Ammon's horn (tissue), 1 donor: ENCODE results near the gene TTLL5.

Experiments
- DNase-seq: peaks from one replicate; pipeline ENCODE4 v3.0.0-alpha.2; 2016; ENCODE audit warnings: low spot score

The TTLL5 gene

DNA sequence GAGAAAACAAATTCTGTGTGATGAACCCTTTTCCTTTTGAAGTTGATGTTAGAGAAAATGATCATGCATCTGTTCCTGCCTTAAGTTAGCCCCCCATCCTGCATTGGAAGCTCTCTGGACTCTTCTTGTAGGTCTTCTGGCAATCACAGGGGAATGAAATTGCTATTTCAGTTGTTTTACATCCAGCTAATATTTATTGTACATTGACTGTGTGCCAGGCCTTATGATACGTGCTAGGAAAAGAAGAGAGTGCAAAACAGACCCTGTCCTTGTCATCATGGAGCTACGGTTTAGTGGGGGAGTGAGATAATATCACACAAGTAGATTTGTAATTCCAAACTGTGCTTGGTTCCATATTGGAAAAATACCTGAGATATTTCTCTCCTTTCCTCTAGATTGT is 202.2 kb downstream of the TTLL5 start:
- DNase-seq: no peak

DNA sequence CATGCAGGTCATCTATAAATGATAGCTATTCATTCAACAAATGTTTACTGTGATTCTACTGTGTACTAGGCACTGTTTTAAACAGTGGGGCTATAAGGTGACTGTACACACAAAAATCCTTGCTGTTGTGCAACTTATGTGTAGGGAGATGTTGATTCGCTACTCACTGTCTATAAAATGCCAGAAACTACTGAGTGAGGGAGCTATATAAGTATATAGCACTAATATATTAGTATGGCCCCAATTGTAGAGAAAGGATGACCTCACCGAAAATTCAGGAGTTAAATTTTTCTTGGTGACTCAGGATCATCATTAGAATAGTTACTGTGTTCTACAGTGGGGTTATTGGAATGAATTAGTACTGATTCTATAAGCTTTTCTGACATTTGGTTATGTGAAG is 203.3 kb downstream of the TTLL5 start:
- no peak for DNase-seq

DNA sequence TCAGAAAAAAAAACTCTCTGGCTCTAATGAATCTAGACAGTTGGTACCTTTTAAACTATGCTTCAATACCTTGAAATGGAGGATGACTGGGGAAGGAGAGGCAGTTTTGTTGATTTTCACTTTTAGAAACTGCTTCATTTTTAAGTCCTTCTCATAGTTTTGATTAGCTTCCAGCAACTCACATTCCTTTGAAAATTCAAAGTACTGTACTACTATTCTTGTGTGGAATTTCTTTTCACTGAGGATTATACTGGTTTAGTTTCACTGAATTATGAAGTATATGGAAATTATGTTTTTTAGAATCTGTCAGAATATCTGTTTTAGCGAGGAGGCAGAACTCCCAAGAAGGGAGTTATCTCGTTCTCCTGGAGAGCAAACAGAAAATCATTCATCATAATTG is 204.5 kb downstream of the TTLL5 start:
- no peak for DNase-seq

DNA sequence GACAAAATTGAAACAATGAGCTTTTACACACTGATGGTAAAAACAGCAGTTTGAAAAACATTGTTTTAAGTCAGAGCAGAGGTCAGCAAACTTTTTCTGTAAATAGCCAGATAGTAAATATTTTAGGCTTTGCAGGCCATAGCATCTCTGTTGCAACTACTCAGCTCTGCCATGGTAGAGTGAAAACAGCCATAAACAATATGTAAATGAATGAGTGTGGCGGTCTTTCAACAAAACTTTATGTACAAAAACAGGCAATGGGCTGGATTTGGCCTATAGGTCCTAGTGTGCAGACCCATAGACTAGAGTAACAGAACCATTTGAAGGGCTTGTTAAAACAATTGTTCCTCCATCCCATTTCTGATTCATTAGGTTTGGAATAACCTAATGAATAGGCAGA is 205.9 kb downstream of the TTLL5 start:
- DNase-seq: no peak

DNA sequence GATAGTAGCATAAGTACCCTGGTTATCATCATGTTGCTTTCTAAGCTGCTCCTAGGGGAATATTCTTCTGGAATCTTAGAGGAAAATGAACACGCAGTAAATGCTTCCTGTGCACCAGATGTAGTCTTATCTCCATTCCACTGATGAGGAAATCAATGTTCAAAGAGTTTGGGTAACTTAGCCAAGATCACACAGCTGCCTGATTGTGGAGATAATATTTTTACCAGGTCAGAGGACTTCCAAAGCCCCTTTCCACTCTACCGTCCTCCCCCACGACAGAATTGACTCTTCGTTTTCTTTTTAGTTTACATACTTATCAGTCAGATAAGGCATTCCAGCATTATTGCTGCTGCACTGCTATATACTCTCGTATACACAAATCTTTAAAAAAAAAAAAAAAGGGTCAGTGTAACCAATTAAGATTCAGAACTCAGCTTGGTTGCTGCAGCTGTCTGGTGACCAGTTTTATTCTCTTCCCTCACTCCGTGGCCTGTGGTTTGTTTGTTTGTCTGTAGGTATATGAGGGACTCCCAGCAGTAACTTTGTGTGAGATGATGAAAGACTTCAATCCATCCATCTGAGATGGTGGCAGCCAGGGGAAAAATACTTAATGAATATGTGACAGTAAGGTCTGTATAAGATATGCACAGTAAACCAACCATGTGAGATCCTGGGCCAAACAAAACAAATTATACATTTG is 210.3 kb downstream of the TTLL5 start:
- no peak for DNase-seq

DNA sequence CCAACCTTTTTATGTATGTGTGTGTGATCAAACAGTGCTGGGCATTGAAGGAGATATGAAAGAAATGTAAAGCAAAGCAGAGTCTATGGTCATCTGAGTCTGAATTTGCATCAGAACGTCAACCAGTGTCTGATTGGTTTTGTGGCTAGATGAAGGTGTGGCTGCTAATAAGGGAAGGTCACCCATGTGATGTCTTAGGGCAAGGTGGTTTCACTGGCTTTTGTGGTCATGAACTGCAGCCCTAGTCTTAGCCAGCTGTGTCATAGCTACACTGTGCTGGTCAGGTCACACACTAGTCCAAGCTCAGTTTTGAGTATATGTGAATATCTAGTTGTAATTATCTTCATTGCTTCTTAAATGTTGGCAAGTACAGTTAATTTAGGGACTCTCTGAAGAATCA is 214.9 kb downstream of the TTLL5 start:
- DNase-seq: no peak

DNA sequence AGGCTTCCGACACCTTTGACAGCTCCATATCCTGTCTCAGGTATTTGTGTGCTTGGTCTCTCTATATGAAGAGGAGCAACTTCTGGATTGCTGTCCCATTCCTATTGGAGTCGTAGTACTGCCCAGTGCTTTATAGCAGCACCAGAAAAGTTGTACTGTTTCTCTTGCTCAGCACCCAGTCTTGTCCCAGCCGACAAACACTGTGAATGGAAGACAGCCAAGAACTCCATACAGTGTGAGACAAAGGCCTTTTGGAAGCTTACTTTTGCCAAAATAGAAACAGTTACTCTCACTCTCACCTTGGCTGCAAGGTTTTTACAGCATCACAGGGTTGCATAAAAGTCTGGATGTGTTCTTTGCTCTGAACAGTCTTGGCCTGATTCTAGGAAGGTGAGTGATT is 215.5 kb downstream of the TTLL5 start:
- peak; percentile 67 for DNase-seq

DNA sequence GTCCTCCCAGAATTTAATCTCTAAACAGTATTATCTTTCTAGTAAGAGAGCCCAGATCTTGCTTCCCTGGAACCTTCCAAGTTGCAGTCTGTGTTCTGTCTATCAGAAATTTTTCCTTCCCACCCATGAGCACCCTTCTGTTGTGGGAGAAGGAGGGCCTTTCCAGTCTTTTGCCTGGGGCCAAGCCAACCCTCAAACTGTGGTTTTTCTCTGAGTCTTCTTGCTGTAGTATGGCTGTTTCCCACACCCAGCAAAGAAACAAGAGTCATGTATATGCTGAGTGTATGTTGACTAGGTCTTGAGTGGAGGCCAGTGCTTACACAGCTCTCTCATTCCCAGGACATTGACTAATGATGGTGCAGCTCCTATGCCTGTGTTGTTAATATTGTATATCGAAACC is 216.2 kb downstream of the TTLL5 start:
- no peak for DNase-seq

DNA sequence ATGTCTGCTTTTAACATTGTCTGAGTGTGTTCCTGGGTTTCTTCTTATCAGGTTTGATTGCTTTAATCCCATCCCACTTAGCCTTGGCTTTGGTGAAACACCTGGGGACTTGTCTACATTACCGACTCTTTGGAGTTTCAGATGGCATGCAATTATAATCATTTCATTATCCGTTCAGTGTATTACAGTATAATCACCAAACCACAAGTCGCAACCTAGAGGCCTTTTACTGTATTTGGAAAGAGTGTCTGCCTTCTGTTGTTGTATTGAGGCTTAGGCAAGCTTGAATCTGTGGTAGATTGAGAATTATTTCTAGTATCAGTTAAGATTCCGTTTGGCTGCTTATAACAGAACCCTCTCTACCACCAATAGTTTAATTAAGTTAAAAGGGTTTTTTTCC is 216.8 kb downstream of the TTLL5 start:
- no peak for DNase-seq

DNA sequence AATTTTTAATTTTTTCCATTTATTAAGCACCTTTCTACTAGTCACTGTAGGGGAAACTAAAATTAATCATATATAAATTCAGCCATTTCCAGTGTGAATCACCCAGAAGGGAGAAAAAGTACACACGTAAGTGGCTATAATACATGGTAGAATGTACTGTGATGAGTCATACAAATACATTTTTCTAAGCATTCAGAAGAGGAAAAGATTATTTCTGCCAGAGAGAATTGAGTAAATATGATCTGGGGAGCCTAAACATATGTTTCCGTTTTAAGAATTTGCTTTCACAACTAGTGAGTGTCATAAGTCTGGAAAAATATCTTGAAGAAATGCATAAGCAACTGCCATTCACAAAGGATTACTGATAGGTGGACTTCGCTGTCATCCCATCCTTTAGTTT is 218.0 kb downstream of the TTLL5 start:
- DNase-seq: no peak

DNA sequence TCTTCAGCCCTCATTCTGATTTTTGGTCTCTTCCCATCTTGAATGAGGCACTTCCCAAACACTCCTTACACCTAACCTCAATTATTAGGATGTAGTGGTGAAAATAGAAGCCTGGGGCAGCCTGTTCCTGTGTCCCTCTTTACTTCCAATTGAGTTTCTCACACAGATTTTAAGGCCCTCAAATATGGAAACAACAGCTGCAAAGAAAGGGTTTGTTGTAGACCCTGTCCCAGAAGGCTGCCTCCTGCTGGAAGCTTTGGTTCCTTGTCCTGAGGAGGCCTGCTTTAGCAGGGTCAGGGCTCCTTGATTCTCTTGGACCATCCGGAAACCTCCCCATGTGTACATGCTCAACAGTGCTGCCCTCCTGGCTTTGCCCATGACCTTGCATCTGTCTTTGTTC is 219.5 kb downstream of the TTLL5 start:
- no peak for DNase-seq

DNA sequence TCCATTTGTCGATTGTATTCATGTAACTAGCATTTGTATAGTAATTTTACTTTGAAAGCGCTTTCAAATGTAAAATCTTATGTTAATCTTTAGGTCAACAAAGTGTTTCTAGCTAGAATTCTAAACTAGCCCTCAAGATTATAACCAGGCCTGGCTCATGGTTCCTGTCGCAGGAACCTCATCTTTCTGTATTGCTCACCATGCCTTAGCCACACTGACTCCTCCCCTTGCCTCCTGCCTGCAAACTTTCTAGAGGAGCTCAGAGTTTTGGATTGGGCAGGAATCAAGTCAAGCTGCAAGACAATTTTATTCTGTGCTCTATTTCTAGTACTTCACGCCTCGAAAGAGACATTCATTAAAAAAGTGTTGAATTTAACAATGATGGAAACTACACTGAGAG is 220.9 kb downstream of the TTLL5 start:
- DNase-seq: no peak

DNA sequence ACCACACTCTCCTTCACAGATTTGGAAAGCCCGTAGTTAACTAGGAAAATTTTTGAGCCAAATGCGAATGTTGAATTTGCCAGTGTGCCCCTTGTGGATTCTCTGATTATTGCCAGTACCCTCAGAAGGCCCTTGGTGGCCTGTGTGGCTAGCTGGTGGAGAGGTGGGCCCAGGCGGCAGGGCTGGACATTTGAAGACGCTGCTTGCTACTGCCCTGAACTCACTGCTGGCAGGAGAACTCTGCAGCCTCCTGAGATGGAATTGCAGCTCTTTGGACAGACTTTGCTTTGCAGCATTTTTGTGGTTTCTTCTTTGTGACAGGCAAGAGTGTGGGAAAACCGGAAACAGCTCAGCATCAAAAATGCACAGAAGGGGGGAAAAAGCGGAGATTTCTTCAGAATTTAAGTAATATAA is 223.2 kb downstream of the TTLL5 start:
- no peak for DNase-seq

DNA sequence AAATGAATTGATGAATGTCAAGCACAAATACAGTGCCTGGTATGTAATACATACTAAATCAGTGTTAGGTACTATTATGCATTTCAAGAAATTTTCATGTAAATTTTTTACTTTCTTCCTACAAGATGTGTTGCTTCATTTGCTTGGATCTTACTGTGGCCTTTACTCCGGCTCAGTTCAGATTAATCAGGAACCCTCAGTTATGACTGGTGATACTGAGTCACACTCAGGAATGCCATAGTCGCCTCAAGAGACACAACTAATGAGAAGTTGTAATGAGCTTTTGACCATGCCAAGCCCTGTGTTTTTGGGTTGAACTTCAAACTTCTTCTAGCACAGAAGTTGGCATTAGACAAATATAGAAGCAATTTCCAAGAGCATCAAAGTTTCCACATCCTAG is 224.8 kb downstream of the TTLL5 start:
- no peak for DNase-seq

DNA sequence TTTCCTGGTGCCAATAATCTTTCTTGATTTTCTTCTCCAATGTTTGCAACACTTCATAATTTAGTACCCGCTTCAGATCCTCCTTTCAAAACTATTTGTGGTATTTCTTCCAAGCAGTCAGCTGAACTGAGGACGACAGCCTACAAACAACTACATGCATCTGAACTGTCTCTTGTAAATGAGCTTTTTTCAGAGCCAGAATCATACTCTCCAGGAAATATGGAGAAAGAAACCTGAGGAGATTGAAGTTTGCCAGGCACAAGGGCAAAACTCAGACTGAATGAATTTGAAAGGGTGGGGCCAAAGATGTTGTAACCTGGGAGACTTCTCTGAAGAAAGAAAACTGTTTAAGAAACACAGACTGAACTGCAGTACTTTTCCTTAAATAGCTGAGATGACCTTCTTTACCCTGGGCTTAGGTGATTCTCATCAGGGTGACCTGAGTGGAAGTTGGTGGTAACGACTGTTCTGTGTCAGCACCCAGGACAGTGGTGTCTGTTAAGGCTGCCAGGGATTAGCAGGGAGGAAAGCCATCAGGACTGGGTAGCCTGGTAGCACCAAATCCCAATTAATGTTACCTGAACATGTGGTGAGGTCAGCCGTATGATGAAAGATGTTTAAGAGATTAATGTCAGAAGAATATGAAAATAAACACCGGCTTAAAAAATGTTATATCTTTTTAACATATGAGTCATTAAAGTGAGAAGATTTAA is 225.7 kb downstream of the TTLL5 start:
- no peak for DNase-seq

DNA sequence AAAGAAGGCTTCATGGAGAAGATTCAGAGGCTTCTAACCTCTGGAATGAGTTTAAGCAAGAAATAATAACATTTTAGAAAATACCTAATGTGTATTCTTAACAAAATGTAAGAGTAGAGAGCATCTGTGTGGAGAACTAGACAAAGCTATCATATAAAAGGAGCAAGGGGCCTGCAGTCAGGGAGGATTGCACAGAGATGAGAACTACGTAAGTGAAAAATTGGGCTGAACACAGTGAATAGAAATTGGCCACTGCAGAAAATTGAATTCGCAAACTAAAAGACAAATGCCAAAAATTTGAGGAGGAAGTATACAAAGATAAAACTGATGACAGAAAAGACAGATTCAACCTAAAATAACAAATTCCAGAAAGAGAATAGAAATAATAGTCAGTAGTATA is 227.9 kb downstream of the TTLL5 start:
- no peak for DNase-seq

DNA sequence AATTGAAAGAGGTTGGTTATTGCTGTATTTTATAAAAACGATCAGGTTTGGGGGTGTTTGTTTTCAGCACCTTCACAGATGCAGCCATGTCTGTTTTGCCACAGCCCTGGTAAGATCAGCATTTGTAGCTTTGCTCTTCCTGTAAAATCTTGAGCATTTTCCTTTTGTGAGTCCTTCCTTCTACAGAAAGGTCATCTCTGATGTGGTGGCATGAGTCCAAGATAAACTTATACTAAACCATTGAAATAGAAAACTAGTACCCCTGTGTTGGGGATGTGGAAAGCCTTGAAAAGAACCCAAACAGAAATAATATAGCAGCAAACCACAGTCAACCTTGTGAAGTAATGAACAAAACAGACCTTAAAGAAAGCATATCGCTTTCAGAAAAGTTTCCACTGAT is 235.3 kb downstream of the TTLL5 start:
- no peak for DNase-seq

DNA sequence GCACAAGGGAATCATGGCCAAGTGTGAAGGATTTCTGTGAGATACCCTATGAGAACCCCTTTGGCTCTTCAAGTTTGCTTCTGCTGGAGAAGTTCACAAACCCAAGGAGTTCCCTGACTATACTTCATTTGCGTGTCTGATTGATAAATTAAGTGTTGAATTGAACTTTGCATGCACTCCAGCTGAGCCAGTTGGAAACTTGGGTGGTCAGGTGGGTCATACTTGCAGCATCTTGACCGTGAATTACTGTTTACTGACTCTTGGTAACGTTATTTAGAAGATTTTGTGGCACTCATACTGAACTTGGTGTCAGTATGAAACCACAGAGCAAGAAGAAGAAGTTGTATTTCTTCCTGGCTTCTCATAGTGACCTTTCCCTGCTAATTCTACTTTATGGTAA is 243.3 kb downstream of the TTLL5 start:
- DNase-seq: no peak

DNA sequence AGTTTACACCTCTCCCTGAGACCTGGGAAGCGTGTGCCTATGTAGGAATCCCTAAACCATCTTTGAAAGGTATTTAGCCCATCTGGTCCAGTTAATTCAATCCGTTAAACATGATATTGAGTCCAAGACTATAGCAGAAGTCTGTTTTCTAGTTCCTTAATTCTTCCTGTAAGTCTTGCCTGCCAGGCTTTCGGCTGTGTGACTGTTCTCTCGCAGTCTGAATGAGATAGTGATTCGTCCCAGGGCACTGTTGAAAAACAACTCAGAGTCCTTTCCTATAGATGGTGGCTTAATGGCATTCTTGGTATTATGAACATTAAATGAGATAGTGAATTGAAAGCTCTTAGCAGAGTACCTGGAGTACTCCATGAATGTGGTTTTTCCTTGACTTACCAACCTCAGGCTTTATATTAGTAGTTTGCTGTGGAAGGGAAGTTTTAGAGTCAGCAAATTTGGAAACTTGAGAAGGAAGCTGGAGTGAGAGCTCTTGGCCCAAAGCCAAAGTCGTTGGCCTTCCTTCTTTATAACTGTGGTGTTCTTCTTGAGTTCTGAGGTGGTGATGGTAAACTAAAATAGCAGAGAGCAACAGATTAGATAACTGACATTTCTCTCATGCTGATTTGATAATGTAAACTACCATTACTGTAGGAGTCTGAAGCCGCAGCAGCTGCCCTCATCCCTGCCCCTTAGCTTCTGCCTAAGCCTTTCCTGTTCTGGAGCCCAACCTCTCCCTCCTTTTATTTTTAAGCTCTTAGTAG is 244.3 kb downstream of the TTLL5 start:
- peak; percentile 67 for DNase-seq

DNA sequence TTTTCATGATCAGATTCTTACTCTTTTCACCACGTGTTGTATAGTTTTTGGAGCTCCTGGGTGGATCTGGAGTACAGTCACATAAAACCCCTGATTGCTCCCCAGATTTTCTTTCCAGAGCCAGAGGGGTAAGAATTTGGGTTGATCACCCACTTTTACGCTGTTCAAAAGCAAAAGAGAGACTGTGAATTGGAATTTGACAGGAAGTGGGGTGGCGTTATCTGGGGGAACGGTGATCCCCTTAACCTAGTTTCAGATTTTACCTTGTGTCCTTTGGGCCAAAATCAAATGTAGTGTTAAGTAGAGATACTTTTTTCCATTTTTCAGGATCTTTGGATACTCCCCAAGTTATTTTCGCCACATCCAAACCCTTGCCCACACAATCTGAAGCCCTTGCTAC is 245.2 kb downstream of the TTLL5 start:
- DNase-seq: no peak

DNA sequence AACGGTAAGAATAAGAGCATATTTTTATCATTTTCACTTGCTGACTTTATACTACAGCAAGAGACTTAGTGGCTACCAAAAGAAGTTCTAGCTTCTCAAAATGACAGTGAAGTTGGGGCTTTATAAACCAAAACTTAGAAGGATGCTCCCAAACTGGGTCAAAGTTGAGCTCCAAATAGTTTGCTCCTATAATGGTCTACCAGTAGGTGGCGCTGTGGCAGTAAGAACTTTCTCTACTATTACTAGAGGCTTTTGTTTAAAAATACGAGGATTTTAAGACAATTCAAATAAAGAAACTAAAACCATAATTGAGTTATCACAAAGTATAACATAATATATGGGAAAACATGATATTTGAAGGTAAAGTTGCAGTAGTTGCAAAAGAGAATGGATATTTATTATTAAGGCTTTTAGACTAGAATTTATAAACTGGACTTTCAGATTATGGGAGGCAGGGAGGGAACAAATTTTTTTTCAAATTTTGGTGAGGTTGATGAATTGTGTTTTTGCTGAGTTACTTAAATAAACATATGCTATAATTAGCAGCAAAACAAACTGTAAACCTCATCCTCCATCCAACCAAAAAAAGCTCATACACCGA is 245.7 kb downstream of the TTLL5 start:
- DNase-seq: peak; percentile 84

DNA sequence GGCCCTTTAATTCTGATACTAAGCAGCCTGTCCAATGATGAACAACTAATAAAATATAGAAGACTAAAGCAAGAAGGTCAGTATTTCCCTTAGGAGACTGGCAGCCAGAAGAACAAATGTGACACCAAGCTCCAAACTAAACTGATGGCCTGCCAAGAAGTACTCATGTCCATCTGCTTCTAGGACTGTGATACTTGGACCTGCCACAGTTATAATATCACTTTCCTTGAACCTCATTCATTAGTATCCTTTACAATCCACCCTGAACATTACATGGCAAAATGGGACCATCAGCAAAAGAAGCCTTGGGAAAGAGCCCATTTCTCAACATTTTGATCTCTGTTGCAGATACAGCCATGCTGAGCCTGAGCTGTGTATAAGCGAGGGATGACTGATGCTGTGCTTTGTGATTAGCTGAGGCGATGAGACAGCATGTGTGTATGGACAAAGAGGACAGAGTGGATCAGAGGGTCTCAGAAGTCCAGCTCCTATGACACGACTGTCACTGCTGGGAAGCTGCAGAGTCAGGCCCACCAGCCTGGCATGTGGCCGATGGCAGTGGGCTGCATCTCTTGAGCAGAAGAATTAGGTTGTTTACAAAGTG is 246.8 kb downstream of the TTLL5 start:
- no peak for DNase-seq
